HEK293T (cell line): Measurements from ENCODE around the gene OPA3.

Source experiments
- CTCF ChIA-PET: fragments of 350-600 bp; formaldehyde crosslinking; extraction: SDS; loops from one replicate; lab custom pipeline; 2021; ENCODE audit warnings: antibody characterized with exemption, inconsistent platforms; lab: Yijun Ruan, JAX
- POLR2A ChIA-PET: fragments of 350-600 bp; formaldehyde crosslinking; extraction: SDS; loops from one replicate; lab custom pipeline; 2020; ENCODE audit warnings: antibody characterized with exemption, inconsistent platforms; lab: Yijun Ruan, JAX
- DNase-seq: peaks from one replicate; pipeline ENCODE4 v3.0.0; 2012; ENCODE audit warnings: mixed read lengths; ENCODE audit errors: extremely low spot score
- ARNT ChIP-seq: fragments of 450-650 bp; IDR thresholded peaks from 2 replicates; pipeline ENCODE4 v1.6.1; 2017; ENCODE audit warnings: mild to moderate bottlenecking
- BHLHE40 ChIP-seq: fragments of 450-650 bp; IDR thresholded peaks from 2 replicates; pipeline ENCODE4 v1.6.1; 2016; ENCODE audit warnings: mild to moderate bottlenecking, moderate library complexity, borderline replicate concordance
- CTBP1 ChIP-seq: fragments of 450-650 bp; IDR thresholded peaks from 2 replicates; pipeline ENCODE4 v1.6.1; 2016; ENCODE audit warnings: borderline replicate concordance
- ELF4 ChIP-seq: fragments of 450-650 bp; IDR thresholded peaks from 2 replicates; pipeline ENCODE4 v1.6.1; 2017; ENCODE audit warnings: antibody characterized with exemption
- FOXA1 ChIP-seq: fragments of 450-650 bp; IDR thresholded peaks from 2 replicates; pipeline ENCODE4 v1.6.1; 2016; ENCODE audit warnings: mild to moderate bottlenecking
- FOXK2 ChIP-seq: fragments of 450-650 bp; IDR thresholded peaks from 2 replicates; pipeline ENCODE4 v1.6.1; 2016; ENCODE audit warnings: mild to moderate bottlenecking
- FOXM1 ChIP-seq: fragments of 450-650 bp; IDR thresholded peaks from 2 replicates; pipeline ENCODE4 v1.6.1; 2017; ENCODE audit warnings: mild to moderate bottlenecking, borderline replicate concordance
- HDGF ChIP-seq: fragments of 450-650 bp; IDR thresholded peaks from 2 replicates; pipeline ENCODE4 v1.6.1; 2017; ENCODE audit warnings: antibody characterized with exemption, borderline replicate concordance
- L3MBTL2 ChIP-seq: fragments of 450-650 bp; conservative IDR thresholded peaks from 2 replicates; pipeline ENCODE4 v1.6.1; 2016; ENCODE audit warnings: mild to moderate bottlenecking
- LEF1 ChIP-seq: fragments of 450-650 bp; IDR thresholded peaks from 2 replicates; pipeline ENCODE4 v1.6.1; 2017; ENCODE audit warnings: mild to moderate bottlenecking, borderline replicate concordance
- NFRKB ChIP-seq: fragments of 450-650 bp; IDR thresholded peaks from 2 replicates; pipeline ENCODE4 v1.6.1; 2016; ENCODE audit warnings: mild to moderate bottlenecking, moderate library complexity
- SP1 ChIP-seq: fragments of 450-650 bp; IDR thresholded peaks from 2 replicates; pipeline ENCODE4 v1.6.1; 2017
- SUZ12 ChIP-seq: fragments of 450-650 bp; IDR thresholded peaks from 2 replicates; pipeline ENCODE4 v1.6.1; 2016; ENCODE audit warnings: mild to moderate bottlenecking
- TARDBP ChIP-seq: fragments of 450-650 bp; IDR thresholded peaks from 2 replicates; pipeline ENCODE4 v1.6.1; 2016
- ZNF384 ChIP-seq: fragments of 450-650 bp; IDR thresholded peaks from 2 replicates; pipeline ENCODE4 v1.6.1; 2016
- TF ChIP-seq, protein P1 (sequence below): fragments of 450-650 bp; IDR thresholded peaks from 2 replicates; pipeline ENCODE4 v1.6.1; 2016

The OPA3 gene

DNA sequence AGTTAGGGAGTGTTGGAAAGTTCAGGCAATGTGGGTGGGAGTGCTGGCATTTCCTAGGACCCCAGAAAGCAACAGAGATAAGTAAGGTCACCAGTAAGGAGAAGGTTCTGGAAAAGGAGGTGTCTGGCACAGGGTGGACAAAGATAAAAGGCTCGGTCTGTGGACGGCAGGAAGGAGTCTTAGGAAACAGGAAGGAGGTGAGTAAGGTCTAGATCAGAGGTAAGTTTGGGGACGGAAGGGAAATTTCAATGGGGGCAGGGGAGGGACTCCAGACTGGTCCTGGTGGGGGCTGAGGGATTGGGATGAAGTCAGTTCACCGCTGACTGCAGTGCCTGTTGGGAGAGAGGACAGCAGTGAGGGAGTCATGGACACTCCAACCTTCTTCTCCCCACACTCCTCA is 7.8 kb upstream of the OPA3 start:
- ChIA-PET CTCF (no interaction called here), POLR2A (no interaction called here)
- no peak for DNase-seq
- TF ChIP-seq ZNF384 (no peak), SP1 (no peak), FOXK2 (no peak), TARDBP (no peak), ELF4 (no peak), SUZ12 (no peak), ARNT (no peak), CTBP1 (no peak), L3MBTL2 (no peak), FOXA1 (no peak), NFRKB (no peak), FOXM1 (no peak)
- TF ChIP-seq, protein P1, sequence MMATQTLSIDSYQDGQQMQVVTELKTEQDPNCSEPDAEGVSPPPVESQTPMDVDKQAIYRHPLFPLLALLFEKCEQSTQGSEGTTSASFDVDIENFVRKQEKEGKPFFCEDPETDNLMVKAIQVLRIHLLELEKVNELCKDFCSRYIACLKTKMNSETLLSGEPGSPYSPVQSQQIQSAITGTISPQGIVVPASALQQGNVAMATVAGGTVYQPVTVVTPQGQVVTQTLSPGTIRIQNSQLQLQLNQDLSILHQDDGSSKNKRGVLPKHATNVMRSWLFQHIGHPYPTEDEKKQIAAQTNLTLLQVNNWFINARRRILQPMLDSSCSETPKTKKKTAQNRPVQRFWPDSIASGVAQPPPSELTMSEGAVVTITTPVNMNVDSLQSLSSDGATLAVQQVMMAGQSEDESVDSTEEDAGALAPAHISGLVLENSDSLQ = no peak

DNA sequence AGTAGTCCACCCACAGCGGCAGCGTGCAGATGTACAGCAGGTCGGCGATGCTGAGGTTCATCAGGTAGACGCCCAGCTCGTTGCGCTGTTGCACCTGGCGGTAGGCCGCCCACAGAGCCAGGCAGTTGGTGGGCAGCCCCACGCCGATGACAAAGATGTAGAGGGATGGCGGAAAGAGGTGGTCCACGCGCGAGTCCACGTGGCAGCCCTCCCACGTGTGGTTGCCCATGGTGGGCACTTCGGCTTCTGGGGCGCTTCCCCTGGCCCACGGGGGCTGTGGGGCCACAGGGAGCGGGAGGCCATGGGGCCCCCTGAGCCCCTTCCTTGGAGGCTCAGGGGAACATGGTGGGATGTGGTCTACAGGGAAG is 7.0 kb upstream of the OPA3 start:
- TF ChIP-seq, protein P1 = no peak
- TF ChIP-seq SP1 (no peak), SUZ12 (no peak), BHLHE40 (no peak), NFRKB (no peak), ZNF384 (no peak), FOXA1 (no peak), HDGF (no peak), L3MBTL2 (no peak), TARDBP (no peak), FOXK2 (no peak), LEF1 (no peak), FOXM1 (no peak), ELF4 (no peak), CTBP1 (no peak), ARNT (no peak)
- no peak for DNase-seq
- POLR2A ChIA-PET = interaction anchor here (1.0 kb wide), 1 partner anchor 50 kb away, joined by 5 read pairs; no protein-coding TSS in a partner anchor
- CTCF ChIA-PET = interaction anchor here (0.7 to 2.0 kb wide), 4 partner anchors 49 to 86 kb away, joined by 3 to 15 read pairs (median 6); partner anchors contain the start of gene EML2

DNA sequence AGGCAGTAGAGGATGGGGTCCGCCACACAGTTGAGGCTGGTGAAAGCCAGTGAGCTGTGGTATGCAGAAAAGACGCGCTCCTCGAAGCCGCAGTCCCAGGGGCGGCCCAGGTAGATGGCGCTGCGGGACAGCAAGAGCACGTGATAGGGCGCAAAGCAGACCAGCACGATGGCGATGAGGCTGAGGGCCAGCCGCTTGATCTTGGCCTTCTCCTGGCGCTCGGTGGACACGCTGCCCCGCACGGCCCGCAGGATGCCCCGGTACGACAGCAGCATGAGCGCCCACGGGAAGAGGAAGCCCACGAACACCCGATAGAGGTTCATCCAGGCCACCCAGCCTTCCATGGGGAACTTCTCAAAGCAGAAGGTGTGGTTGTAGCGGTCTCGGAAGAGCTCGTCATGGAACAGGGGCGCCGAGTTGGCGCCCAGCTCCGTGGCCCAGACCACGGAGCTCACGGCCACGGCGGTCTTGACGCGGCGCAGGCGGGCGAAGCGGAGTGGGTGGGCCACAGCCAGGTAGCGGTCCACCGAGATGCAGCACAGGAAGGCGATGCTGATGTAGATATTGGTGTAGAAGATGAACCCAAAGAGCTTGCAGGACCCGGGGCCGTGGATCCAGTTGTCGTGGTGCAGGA is 6.5 kb upstream of the OPA3 start:
- ChIA-PET CTCF (interaction anchor here (0.7 to 2.0 kb wide), 5 partner anchors 36 to 86 kb away, joined by 3 to 15 read pairs (median 4); partner anchors contain the start of gene EML2), POLR2A (interaction anchor here (0.7 to 1.0 kb wide), 2 partner anchors 51 to 52 kb away, joined by 3 to 5 read pairs; no protein-coding TSS in a partner anchor)
- peak; percentile 57 for DNase-seq
- TF ChIP-seq CTBP1 = no peak
- peak; percentile 86 for TF ChIP-seq L3MBTL2
- TF ChIP-seq ZNF384 = no peak
- no peak for TF ChIP-seq SP1
- no peak for TF ChIP-seq BHLHE40
- no peak for TF ChIP-seq LEF1
- no peak for TF ChIP-seq ARNT

DNA sequence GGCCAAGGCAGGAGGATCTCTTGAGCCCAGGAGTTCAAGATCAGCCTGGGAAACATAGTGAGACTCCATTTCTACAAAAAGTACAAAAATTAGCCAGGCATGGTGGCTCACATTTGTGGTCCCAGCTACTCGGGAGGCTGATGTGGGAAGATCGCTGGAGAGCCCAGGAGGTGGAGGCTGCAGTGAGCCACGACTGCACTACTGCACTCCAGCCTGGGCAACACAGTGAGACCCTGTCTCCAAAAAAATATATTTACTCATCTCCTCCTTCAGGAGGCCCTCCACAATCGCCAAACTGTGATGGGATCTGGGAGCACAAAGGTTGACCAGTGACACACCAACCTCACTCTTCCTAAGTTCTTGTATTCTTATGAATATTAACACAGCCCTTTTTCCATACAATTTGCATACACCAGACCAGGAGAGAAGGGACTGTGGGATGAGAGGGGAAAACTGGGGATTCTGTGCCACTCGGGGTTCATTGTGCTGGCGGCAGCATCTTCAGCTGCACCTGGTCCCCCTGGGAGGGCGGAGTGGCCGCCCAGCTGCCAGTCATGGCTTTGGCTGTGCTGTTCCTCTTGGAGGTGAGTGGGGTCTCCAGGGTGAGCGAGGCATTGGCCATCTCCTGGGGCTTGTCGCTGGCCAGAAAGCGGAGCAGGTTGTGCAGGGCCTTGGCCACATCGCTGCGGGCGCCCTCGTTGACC is 5.8 kb upstream of the OPA3 start:
- no peak for DNase-seq
- POLR2A ChIA-PET = interaction anchor here (0.7 to 1.0 kb wide), 2 partner anchors 52 to 53 kb away, joined by 3 to 5 read pairs; no protein-coding TSS in a partner anchor
- TF ChIP-seq BHLHE40 = no peak
- no peak for TF ChIP-seq FOXM1
- CTCF ChIA-PET = interaction anchor here (1.0 to 2.0 kb wide), 4 partner anchors 37 to 63 kb away, joined by 3 to 15 read pairs (median 6); partner anchors contain the start of gene EML2

DNA sequence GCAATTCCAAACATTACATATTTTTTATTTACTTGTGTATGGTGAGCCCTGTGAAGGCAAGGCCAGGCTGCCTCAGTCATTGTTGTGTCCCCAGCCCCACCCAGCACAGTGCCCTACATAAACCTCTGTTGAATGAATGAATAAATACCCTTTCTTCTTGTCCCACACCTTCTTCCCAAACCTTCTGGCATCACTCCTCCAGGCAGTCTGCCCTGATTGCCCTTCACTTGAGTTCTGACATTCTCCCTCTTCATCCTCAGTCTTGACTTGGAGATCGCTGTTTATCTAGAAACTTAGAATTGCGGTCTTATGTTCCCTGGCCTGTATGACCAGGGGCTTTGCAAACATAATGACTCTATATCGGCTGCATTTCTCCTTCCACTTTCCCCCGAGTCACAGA is 5.2 kb upstream of the OPA3 start:
- ChIA-PET CTCF (interaction anchor here (2.0 kb wide), 1 partner anchor 51 kb away, joined by 15 read pairs; the partner anchor contains the start of gene EML2), POLR2A (no interaction called here)

More for the DNA sequence above, 5.2 kb upstream of the OPA3 start:
- TF ChIP-seq ZNF384 (no peak), LEF1 (no peak), NFRKB (no peak), FOXA1 (no peak), L3MBTL2 (no peak), ARNT (no peak), BHLHE40 (no peak), HDGF (no peak), SUZ12 (no peak), ELF4 (no peak), SP1 (no peak)
- TF ChIP-seq, protein P1 = no peak
- DNase-seq = no peak
